ENCODE results near the gene CNST. TPM values are rescaled to one million over a fixed set of nuclear protein-coding genes. Genes with fewer than 3 reads are reported as not detected.
"Not testable (repeated sequence)": the region's sequence is repeated elsewhere in the genome, so short reads cannot be mapped to it uniquely, and the experiment has no call there.

The CNST gene
- total RNA-seq, 1 donor from 2014 or later: 29.6 TPM

DNA sequence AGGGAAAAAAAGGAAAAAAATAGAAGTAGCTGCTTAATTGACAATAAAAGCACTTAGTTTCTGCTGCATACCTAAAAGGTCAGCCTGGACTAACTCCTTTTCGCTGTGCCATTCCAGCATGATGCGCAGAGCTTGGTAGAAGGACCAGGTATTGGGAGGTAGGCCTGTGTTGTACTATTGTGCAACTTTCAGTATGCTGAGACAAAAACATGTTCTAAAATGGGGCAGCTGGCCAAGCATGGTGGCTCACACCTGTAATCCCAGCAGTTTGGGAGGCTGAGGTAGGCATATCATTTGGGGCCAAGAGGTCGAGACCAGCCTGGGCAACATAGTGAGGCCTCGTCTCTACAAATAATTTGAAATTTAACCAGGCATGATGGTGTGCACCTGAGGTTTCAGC lies 142.9 kb downstream of the CNST start:
- DNase-seq (ENCODE audit: low spot score): no peak

DNA sequence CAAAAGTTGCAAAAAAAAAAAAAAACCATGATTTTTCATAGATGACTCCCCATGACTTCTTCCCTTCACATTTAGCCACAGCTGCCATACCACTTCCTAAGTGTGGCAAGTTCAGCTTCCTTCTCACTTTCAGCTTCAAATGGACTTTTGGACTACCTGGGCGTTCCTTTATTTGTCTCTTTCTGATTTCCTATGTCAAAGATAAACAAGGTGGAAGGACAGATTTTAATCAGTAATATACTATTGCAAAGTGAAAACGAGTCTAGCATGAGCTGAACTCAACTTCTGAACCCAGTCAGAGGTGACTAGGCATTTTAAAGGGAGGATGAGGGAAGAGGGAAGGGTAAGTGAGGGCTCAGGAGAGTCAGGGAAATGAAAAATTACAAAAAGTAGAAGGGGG lies 143.6 kb downstream of the CNST start:
- peak; percentile 43 for DNase-seq (ENCODE audit: low spot score)

- no peak for DNase-seq (ENCODE audit: low spot score)
These were observed 145.3 kb downstream of the CNST start for GRCh38 chr1:246711548-246712003.

DNA sequence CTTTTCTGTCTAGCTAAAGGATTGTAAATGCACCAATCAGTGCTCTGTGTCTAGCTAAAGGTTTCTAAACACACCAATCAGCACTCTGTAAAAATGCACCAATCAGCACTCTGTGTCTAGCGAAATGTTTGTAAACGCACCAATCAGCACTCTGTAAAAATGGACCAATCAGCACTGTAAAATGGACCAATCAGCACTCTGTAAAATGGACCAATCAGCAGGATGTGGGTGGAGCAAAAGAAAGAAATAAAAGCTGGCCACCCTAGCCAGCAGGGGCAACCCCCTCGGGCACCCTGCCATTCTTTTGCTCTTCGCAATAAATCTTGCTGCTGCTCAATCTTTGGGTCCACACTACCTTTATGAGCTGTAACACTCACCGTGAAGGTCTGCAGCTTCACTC lies 146.2 kb downstream of the CNST start:
- not testable (repeated sequence) for DNase-seq (ENCODE audit: low spot score)

Other genes with a start within 250 kb of the CNST start
- 18.8 TPM for gene SMYD3, start 59.2 kb upstream of the CNST start, total RNA-seq
- gene TFB2M, start 195 bp upstream of the CNST start, total RNA-seq: 10.5 TPM
- 38.1 TPM for gene SCCPDH, start 158.0 kb downstream of the CNST start, total RNA-seq

All from mucosa of gallbladder (tissue), 1 donor.